ENCODE measurements around the gene TCOF1. TPM values are rescaled to one million over a fixed set of nuclear protein-coding genes. Genes with fewer than 3 reads are reported as not detected.

The TCOF1 gene
- total RNA-seq, 1 donor from 2014 or later, result 47.5 TPM

GRCh38 chr5:150397782-150398721, 40.6 kb downstream of the TCOF1 start:
- Histone ChIP-seq H3K4me3 (ENCODE audit: insufficient read depth, low read depth, low read length) (no peak overlapping the region), H3K27me3 (ENCODE audit: insufficient read depth, low read length) (no peaks in the 10 kb centered on the region), H3K36me3 (ENCODE audit: insufficient read depth, low read length) (peaks cover 22% of the 10 kb centered on the region), H3K9me3 (ENCODE audit: insufficient read depth, low read depth, low read length) (no peaks in the 10 kb centered on the region), H2AFZ (ENCODE audit: low read depth, low read length) (no peak overlapping the region), H3K79me2 (ENCODE audit: insufficient read depth, low read length) (no peaks in the 10 kb centered on the region), H3K4me2 (ENCODE audit: low read length) (no peak overlapping the region), H3K4me1 (ENCODE audit: insufficient read depth, low read length) (peaks cover 4% of the 10 kb centered on the region), H3K9ac (ENCODE audit: low read length) (no peak overlapping the region), H3K27ac (ENCODE audit: low read depth, low read length) (no peak overlapping the region), H4K20me1 (ENCODE audit: insufficient read depth, low read length) (no peaks in the 10 kb centered on the region)
- Mint-ChIP-seq H3K9me3 (ENCODE audit: unreplicated experiment) (peaks cover 2% of the 10 kb centered on the region), H3K4me1 (ENCODE audit: low read depth, unreplicated experiment) (peaks cover 14% of the 10 kb centered on the region), H3K36me3 (ENCODE audit: low read depth, unreplicated experiment) (peaks cover 53% of the 10 kb centered on the region), H3K27ac (ENCODE audit: unreplicated experiment) (no peak overlapping the region), H3K4me3 (ENCODE audit: unreplicated experiment) (peak overlapping the region; percentile 68), H3K27me3 (ENCODE audit: low read depth, unreplicated experiment) (no peaks in the 10 kb centered on the region)
- no peak for TF ChIP-seq CTCF (IDR thresholded peaks at IDR 0.05; ENCODE audit: insufficient read depth, low read depth, low read length)
- TF ChIP-seq EZH2 (IDR thresholded peaks at IDR 0.05; ENCODE audit: insufficient read depth, low read length), result no peak
- DNase-seq (ENCODE audit: low read depth), result no peak
- FAIRE-seq, result no peak

- DNase-seq (ENCODE audit: low read depth), result no peak
- no peaks in the 10 kb centered on the region for H3K9me3 ChIP-seq (ENCODE audit: insufficient read depth, low read depth, low read length)
- Mint-ChIP-seq H3K27me3 (ENCODE audit: low read depth, unreplicated experiment) (no peaks in the 10 kb centered on the region), H3K4me3 (ENCODE audit: unreplicated experiment) (peak overlapping the region; percentile 20), H3K36me3 (ENCODE audit: low read depth, unreplicated experiment) (peaks cover 51% of the 10 kb centered on the region), H3K27ac (ENCODE audit: unreplicated experiment) (no peak overlapping the region), H3K4me1 (ENCODE audit: low read depth, unreplicated experiment) (peaks cover 14% of the 10 kb centered on the region), H3K9me3 (ENCODE audit: unreplicated experiment) (peaks cover 2% of the 10 kb centered on the region)
- H3K4me2 ChIP-seq (ENCODE audit: low read length), result no peak overlapping the region
- H4K20me1 ChIP-seq (ENCODE audit: insufficient read depth, low read length), result no peaks in the 10 kb centered on the region
- no peak overlapping the region for H3K9ac ChIP-seq (ENCODE audit: low read length)
- no peak overlapping the region for H3K27ac ChIP-seq (ENCODE audit: low read depth, low read length)
- no peak overlapping the region for H3K4me3 ChIP-seq (ENCODE audit: insufficient read depth, low read depth, low read length)
- H3K27me3 ChIP-seq (ENCODE audit: insufficient read depth, low read length), result no peaks in the 10 kb centered on the region
- no peaks in the 10 kb centered on the region for H3K79me2 ChIP-seq (ENCODE audit: insufficient read depth, low read length)
- no peak for FAIRE-seq
- peaks cover 4% of the 10 kb centered on the region for H3K4me1 ChIP-seq (ENCODE audit: insufficient read depth, low read length)
- no peak for TF ChIP-seq EZH2 (IDR thresholded peaks at IDR 0.05; ENCODE audit: insufficient read depth, low read length)
- TF ChIP-seq CTCF (IDR thresholded peaks at IDR 0.05; ENCODE audit: insufficient read depth, low read depth, low read length), result peak; percentile 13
- no peak overlapping the region for H2AFZ ChIP-seq (ENCODE audit: low read depth, low read length)
- H3K36me3 ChIP-seq (ENCODE audit: insufficient read depth, low read length), result peaks cover 18% of the 10 kb centered on the region
These were observed 41.4 kb downstream of the TCOF1 start for GRCh38 chr5:150398722-150399523.
